GM15510 (cell line): ENCODE results near the gene LCE1D.

ENCODE experiments used
- POLR2A ChIP-seq: IDR thresholded peaks from 3 replicates; pipeline ENCODE4 v1.6.1; 2011; ENCODE audit warnings: borderline replicate concordance; ENCODE audit not compliant: insufficient read length; ENCODE audit errors: extremely low read depth

The LCE1D gene

DNA sequence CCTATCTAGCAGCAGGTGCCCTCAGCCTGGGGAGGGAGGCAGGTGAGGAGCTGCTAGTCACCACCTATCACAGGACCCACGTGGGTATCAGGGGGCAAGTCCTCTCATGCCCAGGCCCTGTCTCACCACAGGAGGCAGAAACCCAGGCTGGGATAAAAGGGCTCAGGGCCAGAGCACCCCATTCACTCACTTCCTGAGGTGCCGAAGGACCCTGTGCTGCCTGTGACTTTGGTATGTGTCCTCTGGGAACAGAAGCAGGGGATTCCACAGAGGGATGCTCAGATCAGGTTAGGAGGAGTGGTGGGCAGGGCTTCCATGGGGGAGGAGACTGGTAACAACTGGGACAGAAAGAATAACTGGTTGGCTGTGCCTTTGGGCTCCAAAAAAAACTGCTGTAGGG lies 10.4 kb upstream of the LCE1D start, which contains the start of gene LCE1E:
Gene LCE1E (plus strand): TSS at position 181 of the 400 bp plus-strand sequence. CDS start 1,043 bp downstream, outside the sequence.
- TF ChIP-seq POLR2A, result no peak

DNA sequence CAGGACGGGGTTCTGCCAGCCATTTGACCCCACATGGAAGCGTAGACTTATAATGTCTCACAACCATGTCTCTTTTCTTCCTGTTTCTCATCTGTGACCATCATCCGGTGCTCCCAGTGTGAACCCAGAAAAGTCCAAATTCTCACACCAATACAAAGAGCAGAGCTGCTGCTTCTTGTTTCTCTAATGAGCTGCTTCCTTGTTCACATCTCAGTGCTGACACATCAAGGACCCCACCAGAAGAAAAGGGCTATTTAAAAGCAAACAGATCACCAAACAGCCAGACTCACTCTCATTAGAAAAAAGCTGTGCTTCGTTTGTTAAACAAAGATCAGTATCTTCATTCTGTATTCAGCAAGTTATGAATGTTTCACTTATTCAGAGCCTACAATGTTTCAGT lies 835 bp upstream of the LCE1D start:
- TF ChIP-seq POLR2A, result no peak

DNA sequence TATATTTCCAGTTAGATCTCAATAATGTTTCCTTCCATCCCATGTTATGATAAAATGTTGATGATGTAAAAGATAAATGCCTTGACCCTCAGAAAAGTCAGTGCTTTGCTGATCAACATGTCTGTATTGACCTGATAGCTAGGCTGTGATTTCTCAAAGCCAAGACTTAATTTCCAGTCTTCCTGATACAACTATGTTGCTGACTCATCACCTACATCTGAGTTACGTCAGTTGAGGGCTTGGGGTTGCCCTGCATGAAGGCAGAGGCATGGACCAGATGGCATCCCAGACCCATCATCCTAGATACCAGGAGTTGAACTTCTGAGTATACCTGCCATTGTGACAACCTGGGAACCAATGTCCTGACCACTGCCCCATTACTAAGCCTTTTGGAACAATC lies 4.8 kb downstream of the LCE1D start:
- no peak for TF ChIP-seq POLR2A

DNA sequence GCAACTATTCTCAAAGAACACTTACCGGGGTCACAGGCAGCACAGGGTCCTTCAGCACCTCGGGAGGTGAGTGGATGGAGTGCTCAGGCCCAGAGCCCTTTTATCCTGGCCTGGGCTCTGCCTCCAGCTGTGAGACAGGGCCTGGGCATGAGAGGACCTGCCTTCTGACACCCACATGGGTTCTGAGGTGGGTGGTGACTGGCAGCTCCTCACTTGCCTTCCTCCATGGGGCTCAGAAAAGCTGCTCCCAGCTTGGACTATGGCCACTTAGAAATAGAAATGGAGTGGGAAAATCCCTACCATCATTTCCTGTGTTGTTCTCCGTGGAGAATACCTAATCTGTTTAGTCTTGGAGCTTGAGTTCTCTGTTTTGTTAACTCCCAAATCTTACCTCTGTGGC lies 10.1 kb downstream of the LCE1D start, which contains the start of gene LCE1C:
Gene LCE1C (minus strand): TSS at position 76 of the 400 bp plus-strand sequence. CDS start 1,173 bp downstream, outside the sequence.
- TF ChIP-seq POLR2A, result no peak

DNA sequence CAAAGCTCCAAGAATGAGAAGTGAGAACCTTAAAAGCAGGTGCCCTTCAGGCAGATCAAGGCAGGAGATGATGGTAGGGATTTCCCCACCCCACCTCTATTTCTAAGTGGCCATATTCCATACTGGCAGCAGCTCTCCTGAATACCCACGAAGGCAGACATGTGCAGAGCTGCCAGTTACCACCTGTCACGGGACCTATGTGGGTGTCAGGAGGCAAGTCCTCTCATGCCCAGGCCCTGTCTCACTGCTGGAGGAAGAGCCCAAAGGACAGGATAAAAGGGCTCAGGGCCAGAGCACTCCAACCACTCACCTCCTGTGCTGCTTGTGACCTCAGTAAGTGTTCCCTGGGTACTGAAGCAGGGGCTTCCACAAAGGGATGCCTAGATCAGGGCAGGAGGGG lies 14.5 kb downstream of the LCE1D start:
- TF ChIP-seq POLR2A, result no peak

DNA sequence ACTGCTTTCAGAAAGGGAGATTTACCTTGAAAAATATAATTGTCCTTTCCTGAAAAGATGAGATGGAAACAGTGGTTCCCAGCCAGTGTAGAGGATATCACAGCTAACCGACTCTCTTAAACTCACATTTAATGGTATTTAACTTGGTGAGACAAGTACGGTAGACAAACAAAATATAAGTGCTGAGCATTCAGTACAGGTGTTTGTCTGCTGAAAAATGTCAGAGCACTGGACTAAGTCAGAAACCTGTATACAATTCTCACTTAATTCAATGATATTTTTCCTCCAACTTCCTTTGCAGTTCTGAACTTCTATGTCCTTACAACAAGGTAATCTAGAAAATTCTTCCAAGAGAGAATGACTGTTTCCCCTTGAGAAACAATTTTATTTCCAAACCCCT lies 15.2 kb downstream of the LCE1D start, which contains the start of gene LCE1B:
Gene LCE1B (plus strand): TSS at position 301 of the 400 bp plus-strand sequence. CDS start 476 bp downstream, outside the sequence.
- TF ChIP-seq POLR2A, result no peak

DNA sequence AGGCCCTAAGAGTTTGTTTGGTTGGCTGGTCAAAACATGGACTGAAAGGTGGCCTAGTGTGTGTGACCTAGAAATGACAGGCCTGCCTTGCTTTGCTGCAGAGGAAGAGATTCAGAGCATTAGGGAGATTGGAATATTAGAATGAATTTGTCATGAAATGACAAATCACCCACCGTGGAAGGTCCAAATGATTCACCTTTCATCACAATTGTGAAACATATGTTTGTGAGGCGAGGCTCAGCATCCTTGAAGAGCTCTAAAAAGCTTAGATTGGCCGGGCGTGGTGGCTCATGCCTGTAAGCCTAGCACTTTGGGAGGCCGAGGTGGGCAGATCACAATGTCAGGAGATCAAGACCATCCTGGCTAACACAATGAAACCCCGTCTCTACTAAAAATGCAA lies 20.8 kb downstream of the LCE1D start:
- TF ChIP-seq POLR2A, result no peak

DNA sequence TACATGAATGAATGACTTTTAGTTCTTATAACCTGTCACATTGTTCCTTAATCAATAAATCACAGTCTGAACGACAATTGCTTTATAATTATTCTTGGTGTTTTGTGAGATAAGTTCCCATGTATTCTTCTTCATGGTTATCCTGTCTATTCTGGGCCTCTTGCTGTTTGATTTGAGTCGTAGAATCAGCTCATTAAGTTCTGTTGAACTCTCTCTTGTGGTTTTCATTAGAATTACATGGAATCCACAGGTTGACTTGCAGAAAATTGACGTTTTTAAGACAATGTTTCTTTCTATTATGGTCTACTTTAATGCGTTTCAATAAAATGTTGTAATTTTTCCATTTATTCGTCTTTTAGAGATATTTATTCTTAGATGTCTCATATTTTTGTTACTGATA lies 26.8 kb downstream of the LCE1D start:
- no peak for TF ChIP-seq POLR2A

DNA sequence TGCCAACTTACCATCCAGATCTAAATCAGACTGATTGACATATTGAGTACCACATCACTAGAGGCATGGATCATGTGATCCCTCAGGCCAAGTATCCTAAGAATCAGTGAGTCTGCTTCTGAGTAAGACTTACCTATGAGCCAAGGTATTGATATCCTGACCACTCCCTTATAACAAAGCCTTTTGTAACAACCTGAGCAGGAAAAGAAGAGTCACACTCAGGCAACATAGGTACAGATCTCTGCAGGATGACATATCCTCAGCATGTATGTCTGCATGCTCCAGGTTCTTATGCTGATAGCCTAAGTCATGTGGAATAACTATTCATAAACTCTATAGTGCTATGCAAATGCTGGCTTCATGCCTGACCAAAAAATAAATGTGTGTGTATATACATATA lies 28.4 kb downstream of the LCE1D start:
- no peak for TF ChIP-seq POLR2A

DNA sequence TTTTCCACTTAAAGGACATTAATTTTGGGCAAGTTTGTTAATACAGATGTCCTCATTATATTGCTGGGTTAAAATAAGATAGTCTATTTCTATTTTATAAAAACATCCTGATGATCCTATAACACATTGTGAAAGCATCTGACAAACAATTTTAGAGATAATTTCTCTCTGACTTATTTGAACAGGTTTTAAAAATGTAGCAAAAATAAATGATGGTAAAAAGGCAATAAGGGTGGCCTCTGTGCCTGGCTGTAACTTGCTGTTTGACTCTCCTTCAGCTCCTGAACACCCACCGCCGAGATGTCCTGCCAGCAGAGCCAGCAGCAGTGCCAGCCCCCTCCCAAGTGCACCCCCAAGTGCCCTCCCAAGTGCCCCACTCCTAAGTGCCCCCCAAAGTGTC lies 30.7 kb downstream of the LCE1D start, which contains the start of gene LCE1A:
Gene LCE1A (plus strand): TSS at position 301 of the 400 bp plus-strand sequence. CDS start 0 bp downstream, at position 301.
- no peak for TF ChIP-seq POLR2A

DNA sequence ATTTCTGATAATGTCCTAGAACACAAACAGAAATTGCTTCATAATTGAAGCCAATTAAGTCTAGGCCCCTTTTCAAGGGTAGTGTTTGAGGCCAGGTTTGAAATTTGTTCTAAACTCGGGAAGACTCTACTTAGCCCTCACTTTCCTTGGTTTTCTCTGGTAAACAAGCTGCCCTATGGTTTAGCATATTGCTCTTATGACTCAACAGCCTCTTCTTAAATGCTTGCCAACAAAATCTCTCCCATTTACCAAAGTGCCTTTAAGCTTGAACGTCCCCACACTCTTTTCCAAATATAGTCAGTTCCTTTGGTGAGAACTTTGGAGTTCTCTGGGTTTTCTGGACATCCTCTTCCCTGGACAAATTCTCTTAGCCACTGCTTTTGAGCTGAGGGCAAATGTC lies 40.3 kb downstream of the LCE1D start:
- TF ChIP-seq POLR2A, result no peak

DNA sequence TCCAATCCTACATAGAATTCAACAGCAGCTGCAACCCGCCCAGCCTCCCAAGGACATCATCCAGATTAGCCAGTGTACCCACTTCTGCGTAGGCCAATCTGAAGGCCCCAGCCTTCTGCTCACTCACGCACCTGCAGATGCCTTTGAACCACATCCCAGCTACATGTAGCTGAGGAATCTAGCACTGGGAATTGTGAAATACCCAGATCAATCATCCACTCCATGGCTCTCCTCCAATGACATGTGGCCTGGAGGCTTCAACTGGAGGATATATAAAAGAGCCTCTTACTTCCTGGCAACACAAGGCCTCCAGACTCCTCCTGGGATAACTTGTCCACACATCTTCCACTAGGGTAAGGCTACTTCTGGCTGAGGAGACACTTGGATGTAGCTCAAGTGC lies 46.0 kb downstream of the LCE1D start, which contains the start of gene LCE6A:
Gene LCE6A (plus strand): TSS at position 301 of the 400 bp plus-strand sequence. CDS start 665 bp downstream, outside the sequence.
- TF ChIP-seq POLR2A, result no peak
